ENCODE measurements around the gene NHSL1.

DNA sequence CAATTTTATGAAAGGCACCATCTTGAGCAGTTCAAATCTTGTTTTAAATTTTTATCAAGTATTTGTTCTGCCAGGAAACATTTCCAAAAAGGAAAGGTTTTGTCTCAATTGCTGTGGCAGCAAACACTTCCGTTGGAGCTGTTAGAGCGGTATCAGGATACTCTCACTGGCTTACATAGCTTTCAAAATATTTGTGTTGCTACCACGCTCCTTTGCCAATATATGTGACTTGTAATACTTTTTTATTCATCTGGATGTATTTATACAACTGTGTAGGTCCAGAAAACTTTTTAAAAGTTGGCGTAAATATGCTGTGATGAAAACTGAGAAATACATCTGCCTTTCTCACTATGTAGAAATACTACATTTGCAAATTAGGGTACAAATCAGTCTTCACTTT is 37.8 kb upstream of the NHSL1 start:
- TF ChIP-seq CTCF (IDR thresholded peaks at IDR 0.05) (no peak), POLR2A (IDR thresholded peaks at IDR 0.05) (no peak)
